GM19025 (cell line): Measurements from ENCODE around the gene RETREG1.
"Not testable (repeated sequence)": the region's sequence is repeated elsewhere in the genome, so short reads cannot be mapped to it uniquely, and the experiment has no call there.

Experiments
- ATAC-seq: cut with Tn5 transposase; IDR thresholded peaks from one replicate; pipeline ENCODE4 v1.9.1; 2021; ENCODE audit warnings: mild to moderate bottlenecking, low read depth, moderate library complexity; ENCODE audit not compliant: unreplicated experiment

The RETREG1 gene

DNA sequence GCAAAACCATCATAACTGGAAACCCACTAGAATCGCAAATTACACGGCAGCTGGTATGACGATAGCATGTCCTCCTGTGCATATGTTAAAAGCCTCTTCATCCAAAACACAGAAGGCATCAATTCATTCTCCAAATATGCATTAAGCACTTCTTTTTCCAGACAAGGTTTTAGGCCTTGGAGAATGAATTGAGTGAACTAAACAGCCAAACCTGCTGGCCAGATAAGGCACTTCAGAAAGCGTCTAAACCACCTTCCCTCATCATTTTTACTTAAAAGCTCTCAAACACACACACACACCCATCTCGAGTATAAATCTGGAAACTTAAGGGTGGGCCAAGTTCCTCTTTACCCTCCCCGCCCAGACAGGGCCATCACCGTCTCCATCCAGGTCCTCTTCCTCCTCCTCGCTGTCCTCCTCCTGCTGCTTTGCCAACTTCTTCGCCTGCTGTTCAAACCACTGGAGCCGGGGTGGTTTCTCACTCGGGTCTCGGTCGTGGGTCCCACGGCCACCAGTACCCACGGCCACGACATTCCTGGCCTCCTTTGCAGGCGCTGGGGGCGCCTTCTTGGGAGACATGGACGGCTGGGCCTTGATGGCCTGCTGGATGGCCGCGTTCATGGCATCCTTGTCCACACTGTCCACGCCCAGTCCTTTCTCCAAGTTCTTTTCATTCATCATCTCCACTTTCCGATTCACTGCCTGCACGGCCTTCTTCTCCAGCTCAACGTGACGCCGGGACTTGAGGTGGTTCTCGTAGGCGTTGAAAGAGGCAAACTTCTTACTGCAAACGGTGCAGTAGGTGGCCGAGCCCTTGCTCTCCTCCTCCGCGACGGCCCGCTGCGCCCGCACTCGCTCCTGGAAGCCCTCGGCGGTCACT lies 151.9 kb downstream of the RETREG1 start:
- ATAC-seq = no peak

DNA sequence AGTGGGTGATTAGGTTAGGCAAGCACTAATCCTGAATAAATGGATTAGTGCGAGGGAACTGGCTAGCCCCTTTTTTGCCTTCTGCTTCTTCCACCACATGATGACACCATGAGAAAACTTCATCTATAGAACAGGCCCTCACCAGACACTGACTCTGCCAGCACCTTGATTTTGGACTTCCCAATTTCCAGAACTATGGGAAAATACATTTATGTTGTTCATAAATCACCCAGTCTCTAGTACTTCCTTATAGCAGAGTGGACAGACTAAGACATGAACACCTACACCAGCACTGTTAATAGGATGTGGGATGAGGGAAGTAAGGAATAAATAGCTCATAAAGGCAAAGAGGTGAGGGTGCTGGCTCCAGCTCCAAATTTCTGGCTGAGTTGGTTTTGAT lies 152.6 kb downstream of the RETREG1 start:
- ATAC-seq = no peak

GRCh38 chr5:16461782-16462181 lies 155.0 kb downstream of the RETREG1 start:
- ATAC-seq = no peak

DNA sequence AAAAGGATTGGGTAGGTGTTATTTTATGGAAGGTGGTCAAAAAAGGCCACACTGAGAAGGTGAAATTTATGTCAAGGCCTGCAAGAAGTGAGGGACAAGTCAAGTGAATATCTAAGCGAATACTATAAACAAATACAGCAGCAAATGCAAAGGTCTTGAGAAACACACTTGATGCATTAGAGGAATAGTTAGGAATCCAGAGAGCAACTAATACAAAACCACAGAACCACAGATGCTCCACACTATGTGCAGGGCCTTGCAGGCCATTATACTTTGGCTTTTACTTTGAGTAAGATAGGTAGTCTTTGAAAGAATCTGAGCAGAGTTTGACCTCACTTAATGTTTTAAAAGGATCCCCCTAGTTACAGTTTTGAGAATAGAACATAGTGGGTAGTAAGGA lies 155.8 kb downstream of the RETREG1 start:
- ATAC-seq = no peak

DNA sequence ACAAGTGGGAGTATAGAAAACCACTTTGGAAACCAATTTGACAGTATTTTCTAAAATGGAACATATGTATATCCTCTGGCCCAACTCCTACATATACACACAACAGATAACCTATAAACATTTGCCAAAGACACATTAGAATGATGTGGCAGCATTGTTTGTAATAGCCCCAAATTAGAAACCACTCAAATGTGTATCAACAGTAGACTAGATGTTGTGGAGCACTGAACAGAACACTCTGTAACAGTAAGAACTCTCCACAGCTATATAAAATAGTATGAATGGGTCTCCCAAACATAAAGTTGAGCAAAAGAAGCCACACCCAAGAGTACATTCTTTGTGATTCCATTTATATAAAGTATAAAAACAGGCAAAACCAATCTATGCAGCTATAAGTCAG lies 157.3 kb downstream of the RETREG1 start:
- ATAC-seq = no peak

GRCh38 chr5:16457853-16458252 lies 158.9 kb downstream of the RETREG1 start:
- ATAC-seq = no peak

- ATAC-seq = no peak
Observed at GRCh38 chr5:16457451-16457850, 159.3 kb downstream of the RETREG1 start.

DNA sequence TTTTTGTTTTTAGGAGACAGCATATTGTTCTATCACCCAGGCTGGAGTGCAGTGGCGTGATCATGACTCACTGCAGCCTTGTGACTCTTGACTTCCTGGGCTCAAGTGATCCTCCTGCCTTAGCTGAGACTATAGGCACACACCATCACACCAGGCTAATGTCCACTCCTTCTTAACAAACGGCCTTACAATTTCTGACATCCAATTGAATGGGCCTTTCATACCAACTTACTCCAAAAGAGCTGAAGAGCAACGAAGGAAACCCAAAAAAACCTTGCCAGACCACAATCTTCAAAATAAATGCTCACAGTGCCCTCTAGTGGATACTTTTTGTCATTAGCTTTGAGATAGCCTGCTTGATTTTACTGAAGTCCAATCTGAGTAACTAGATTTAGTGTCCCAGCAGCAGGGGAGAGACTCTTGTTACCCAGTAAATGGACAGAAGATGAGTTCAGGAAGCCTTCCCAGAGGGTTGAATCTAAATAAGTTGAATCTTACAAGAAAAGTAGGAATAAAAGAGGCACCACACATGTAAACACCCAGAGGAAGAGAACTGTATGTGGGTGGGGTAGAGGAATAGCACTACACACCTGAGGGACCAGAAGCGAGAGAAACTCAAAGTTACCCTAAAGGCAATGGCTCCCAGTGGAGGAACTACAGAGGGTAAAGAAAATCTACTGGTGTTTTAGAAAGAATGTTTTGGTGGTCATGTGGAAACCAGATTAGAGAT lies 160.5 kb downstream of the RETREG1 start:
- peak; percentile 39 for ATAC-seq

DNA sequence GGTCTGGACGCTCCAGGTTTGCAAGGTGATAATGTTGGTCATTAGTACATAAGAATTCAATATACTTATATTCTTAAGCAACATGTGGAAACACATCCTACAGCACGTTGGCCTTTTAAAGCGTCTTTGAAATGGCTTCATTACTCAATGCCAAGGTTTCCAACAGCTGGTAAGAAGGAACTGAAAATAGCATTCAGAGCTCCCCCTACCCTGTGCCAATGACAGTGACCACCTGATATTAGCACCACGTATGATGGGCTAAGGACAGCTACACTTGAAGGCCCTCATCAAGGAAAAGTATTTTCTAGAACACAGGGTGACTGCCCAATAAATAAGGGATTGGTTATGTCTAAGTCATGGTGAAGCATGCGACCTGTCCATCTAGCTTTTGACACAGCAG lies 161.1 kb downstream of the RETREG1 start:
- no peak for ATAC-seq

GRCh38 chr5:16454686-16455085 lies 162.1 kb downstream of the RETREG1 start:
- no peak for ATAC-seq

- ATAC-seq = no peak
Observed at GRCh38 chr5:16453609-16454008, 163.2 kb downstream of the RETREG1 start.

DNA sequence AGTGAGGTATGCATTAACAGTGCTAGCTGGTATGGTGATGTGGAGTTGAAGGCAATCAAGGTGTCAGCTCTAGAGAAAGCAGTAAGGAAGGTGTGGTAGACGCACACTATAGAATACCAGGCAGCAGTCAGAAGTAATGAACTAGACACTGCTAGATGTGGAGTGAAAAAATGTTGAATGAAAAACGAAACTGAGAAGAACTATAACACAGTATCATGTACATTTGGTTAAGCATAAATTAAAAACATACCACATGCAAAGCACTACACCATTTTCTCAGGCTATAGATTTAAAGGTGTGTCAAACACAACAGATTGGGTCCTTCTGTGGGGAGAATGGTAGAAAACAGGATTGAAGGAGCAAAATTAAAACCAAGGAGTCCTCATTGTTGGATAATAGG lies 166.6 kb downstream of the RETREG1 start:
- ATAC-seq = peak; percentile 62

DNA sequence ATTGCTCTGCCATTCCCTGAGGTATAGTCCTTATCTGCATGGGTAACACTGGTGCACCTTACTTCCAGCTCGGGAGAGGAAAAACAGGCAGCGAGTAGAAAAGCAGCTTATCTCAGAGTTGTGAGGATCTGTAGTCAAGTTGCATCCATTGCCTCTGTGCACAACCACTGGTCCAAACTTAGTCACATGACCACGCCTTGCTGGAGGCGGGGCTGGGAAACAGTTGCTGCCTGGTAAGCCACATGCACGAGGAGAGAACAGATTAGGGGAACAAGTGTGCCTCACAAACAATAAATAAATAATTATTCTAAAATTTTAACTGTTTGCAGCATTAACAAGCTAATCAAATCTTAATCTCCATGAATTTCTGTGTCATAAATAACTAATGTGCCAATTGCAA lies 169.8 kb downstream of the RETREG1 start:
- ATAC-seq = no peak

GRCh38 chr5:16437977-16438376 lies 178.8 kb downstream of the RETREG1 start:
- ATAC-seq = no peak

DNA sequence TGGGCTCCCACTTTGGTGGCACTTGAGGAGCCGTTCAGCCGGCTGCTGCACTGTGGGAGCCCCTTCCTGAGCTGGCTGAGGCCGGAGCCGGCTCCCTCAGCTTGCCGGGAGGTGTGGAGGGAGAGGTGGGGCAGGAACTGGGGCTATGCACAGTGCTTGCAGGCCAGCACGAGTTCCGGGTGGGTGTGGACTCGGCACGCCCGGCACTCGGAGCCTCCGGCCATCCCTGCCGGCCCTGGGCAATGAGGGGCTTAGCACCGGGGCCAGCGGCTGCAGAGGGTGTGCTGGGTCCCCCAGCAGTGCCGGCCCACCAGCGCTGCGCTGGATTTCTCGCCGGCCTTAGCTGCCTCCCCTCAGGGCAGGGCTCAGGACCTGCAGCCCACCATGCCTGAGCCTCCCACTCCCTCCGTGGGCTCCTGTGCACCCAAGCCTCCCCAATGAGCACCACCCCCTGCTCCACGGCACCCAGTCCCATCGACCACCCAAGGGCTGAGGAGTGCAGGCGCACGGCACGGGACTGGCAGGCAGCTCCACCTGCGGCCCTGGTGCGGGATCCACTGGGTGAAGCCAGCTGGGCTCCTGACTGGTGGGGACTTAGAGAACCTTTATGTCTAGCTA lies 180.6 kb downstream of the RETREG1 start:
- not testable (repeated sequence) for ATAC-seq

DNA sequence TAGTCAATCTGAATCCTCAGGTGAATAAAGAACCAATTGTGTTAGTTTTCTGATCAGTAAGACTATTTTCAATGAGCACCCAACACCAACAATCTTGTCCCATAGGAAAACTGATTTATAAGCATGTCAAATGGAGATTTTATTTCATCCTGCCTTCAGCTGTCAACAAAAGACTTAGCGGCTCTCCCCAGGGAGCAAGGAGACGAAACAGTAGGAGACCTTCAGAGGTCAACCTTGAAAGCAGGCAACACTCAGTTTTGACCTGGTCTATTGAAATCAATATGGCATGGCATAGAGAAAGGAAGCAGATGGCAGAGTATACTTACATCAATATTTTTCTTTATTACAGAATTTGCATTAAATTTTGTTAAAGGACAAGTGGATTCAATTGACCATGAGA lies 185.3 kb downstream of the RETREG1 start:
- no peak for ATAC-seq

GRCh38 chr5:16430349-16431089 lies 186.3 kb downstream of the RETREG1 start:
- no peak for ATAC-seq

- no peak for ATAC-seq
Observed at GRCh38 chr5:16428359-16428758, 188.4 kb downstream of the RETREG1 start.

GRCh38 chr5:16427587-16427986 lies 189.2 kb downstream of the RETREG1 start:
- ATAC-seq = no peak
